ENCODE data around the gene VPS51.
"Not testable (repeated sequence)": the region's sequence is repeated elsewhere in the genome, so short reads cannot be mapped to it uniquely, and the experiment has no call there.

Gene VPS51

DNA sequence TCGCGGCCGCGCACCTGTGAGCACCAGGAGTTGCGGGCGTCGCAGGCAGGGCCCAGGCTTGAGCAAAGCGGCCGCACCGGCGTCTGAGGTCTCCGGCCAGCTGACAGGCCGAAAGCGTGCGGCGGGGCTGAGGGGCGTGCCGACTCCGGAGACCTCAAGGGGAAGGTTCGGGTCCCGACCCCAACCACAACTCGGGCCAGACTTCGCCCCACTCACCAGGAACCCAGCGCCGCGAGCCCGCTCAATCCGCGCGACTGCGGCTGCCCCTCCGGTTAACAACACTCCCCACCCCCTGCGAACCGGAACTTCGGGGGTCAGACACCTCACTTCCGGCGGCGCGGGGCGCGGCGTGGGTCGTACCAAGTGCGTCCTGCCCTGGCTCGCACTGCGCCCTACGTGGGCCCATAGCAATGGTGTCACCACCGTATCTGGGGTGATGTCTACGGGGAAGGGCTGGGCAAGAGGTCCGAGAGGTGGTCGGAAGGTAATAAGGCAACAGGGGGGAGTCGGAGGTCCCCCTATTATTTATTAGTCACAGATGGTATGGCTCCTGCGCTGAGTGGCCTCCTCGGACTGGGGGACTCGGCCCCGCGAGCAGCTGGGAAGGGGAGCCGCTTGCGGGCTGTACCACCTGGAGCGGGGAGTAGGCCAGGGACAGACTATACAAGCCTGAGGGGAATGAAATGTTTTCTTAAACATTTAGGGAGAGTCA is 38.4 kb downstream of the VPS51 start, which contains the start of gene SYVN1:
Gene SYVN1, minus strand, starts transcription at position 280 of the 712 bp plus-strand sequence. CDS start 918 bp downstream, outside the sequence.
- peak; percentile 93 for DNase-seq (ENCODE audit: low spot score)

DNA sequence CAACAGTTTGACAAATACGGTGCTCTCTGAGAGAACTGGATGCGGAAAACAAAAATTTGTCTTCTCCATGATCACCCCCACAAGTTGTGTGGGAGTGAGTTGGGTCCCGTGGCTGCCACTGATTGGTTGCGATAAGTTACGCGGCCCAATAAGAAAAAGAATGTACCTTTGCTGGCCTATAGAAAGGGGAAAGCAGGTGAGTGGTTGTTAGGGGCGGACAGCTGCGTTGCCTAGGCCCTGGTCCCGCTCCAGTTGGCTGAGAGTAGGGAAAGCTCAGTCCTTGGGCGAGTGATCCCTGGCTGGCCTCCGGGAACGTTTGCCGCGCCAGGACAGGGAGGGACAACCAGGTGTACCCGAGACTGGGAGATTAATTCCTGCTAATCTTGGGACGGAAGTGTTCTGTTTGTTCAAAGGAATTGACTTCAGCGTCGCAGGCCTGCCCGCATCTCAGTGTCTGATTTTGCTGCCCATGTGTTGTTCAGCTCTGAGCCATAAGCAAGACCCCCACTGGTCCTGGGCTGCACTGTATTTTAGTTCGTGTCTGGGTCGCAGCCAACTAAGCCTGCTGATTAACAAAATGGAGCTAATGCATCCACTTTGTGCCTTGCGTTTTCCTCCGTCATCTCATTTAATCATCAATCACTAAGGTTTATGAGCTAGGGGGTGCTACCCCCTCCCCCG is 39.1 kb downstream of the VPS51 start:
- DNase-seq (ENCODE audit: low spot score): peak; percentile 95

GRCh38 chr11:65135633-65136145 is 39.7 kb downstream of the VPS51 start:
- no peak for DNase-seq (ENCODE audit: low spot score)

DNA sequence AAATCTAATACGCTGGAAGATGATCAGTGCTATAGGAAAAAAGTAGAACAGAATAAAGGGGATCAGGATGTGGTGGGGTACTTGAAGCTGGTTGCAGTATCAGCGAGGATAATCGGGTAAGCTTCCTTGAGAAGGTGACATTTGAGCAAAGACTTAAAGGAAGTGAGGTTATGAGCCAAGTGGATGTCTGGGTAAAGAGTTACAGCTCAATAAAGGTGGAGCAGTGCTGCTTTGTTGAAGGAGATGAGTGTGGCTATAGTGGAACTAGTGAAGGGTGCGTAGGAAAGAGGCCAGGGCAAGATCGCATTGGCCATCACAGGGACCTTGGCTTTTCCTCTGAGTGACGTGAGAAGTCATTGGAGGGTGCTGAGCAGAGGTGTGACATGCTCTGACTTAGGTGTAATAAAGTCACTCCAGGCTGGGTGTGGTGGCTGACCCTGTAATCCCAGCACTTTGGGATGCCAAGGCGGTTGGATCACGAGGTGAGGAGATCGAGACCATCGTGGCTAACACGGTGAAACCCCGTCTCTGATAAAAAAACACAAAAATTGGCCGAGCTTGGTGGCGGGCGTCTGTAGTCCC is 40.6 kb downstream of the VPS51 start:
- no peak for DNase-seq (ENCODE audit: low spot score)

GRCh38 chr11:65141896-65142494 is 46.0 kb downstream of the VPS51 start:
- no peak for DNase-seq (ENCODE audit: low spot score)

- no peak for DNase-seq (ENCODE audit: low spot score)
Measured at GRCh38 chr11:65147352-65148075, 51.5 kb downstream of the VPS51 start.

DNA sequence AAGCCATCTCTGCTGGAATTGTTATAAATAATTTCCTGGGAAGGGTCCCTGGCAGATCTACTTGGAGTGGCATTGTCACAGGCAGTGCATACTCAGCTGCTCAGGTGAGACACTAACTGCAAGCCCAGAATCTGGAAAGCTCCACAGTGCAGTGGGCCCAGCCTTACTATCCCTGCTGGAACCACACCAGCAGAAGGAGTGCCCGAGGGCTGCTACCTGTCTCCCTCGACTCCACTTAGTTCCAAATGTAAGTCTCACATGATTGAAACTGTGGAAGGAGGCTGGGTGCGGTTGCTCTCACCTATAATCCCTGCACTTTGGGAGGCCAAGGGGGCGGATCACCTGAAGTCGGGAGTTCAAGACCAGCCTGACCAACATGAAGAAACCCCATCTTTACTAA is 52.6 kb downstream of the VPS51 start:
- no peak for DNase-seq (ENCODE audit: low spot score)

DNA sequence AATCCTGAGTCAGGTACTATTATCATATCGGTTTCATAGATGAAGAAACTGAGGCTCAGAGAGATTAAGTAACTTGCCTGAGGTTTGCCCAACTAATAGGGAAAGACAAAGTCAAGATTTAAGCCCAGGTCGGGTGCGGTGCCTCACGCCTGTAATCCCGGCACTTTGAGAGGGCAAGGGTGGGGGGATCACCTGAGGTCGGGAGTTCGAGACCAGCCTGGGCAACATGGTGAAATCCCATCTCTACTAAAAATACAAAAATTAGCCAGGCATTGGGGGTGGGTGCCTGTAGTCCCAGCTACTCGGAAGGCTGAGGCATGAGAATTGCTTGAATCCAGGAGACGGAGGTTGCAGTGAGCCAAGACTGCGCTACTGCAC is 54.1 kb downstream of the VPS51 start:
- not testable (repeated sequence) for DNase-seq (ENCODE audit: low spot score)

DNA sequence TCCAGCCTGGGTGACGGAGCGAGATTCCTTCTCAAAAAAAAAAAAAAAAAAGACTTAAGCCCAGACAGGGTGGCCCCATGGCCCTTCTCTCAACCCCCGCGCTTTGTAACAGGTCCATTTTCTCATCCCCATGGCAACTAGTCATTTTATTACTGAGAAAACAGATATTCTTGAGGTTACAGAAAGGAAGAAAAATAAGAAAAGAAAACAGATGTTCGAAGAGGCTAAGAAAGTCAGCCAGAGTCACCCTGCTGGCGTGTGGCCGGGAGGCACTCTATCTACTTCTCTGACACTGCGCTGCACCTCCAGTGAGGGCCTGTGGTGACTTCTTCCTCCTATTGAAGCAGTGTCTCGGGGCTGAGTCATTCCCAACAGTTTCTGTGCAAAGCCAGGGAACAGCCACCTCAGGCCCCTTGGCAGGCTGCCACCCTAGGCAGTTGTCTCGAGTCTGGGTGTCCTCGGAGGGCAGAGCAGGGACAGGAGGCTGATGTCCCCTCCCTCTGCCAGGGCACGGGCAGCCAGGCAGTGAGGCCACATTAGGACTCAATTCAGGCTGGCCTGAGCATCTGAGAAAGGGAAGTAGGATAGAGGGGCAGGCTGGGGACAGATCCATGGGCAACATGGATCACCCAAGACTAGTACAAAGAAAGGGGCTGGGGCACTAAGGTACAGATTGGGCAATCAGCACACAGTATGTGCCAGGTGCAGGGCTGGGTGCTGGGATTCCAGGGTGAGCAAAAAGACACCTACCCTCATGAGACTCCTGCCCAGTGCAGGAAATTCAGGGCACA is 54.7 kb downstream of the VPS51 start:
- DNase-seq (ENCODE audit: low spot score): peak; percentile 95

DNA sequence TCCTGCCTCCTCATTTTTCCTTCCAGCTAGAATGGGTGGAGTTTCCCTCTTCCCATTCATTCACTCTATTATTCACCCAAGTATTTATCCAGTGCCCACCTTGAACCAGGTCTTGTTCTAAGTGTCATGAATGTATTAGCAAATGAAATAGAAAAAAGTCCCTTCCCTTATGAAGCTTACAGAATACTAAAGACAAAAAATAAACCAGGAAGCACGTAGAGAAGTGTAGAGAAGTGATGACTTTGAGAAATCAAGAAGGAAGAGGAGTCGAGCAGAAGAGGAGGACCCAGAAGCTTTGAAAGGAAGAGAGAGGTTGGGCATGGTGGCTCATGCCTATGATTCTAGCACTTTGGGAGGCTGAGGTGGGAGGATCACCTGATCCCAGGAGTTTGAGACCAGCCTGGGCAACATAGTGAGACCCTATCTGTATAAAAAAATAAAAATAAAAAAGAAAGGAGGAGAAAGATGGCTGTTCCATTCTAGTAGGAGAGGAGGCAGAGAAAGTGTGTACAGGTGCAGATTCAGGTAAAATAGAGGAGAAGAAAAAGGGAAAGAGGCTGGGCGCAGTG is 55.4 kb downstream of the VPS51 start:
- DNase-seq (ENCODE audit: low spot score): no peak

DNA sequence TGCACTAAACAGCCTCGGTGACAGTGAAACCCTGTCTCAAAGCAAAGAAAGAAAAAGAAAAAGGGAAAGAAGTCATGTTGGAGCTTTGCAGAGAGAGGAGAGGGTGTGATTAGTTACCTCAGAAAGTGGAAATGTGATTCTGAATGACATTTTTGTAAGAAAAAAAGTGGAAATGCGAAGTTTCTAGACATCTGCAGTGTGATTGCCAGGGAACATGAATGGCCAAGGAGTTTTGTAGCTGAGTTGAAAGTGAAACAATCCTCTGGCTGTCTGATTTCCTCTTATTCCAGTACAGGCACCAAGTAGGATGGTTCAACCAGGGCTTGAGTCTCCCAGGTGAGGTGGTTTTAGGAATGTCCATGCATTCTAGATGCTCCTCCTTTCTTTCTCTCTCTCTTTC is 56.1 kb downstream of the VPS51 start:
- DNase-seq (ENCODE audit: low spot score): no peak

DNA sequence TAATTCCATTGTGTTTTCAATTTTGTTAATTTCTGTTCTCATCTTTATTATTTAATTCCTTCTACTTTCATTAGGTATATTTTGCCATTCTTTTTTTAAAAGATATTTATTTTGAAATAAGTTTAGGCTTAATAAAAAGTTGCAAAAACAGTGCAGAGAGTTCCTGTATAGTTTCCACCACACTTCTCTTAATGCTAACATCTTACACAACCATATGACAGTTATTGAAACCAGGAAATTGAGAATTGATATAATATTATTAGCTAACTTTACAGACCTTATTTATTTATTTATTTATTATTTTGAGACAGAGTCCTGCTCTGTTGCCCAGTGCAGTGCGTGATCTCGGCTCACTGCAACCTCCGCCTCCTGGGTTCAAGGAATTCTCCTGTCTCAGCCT is 60.2 kb downstream of the VPS51 start:
- no peak for DNase-seq (ENCODE audit: low spot score)

DNA sequence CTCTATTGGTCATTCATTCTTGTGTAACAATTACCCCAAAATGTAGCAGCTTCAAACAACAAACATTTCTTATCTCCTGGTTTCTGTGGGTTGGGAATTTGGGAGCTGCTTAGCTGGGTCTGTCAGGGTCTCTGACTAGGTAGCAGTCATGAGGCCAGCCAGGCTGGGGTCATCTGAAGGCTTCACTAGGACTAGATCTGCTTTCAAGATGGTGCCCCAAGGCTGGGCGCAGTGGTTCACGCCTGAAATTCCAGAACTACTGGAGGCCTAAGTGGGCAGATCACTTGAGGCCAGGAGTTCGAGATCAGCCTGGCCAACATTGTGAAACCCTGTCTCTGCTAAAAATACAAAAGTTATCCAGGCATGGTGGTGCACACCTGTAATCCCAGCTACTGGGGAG is 60.9 kb downstream of the VPS51 start:
- DNase-seq (ENCODE audit: low spot score): no peak

GRCh38 chr11:65157336-65157735 is 61.3 kb downstream of the VPS51 start:
- no peak for DNase-seq (ENCODE audit: low spot score)

GRCh38 chr11:65159012-65159411 is 63.0 kb downstream of the VPS51 start:
- DNase-seq (ENCODE audit: low spot score): no peak

DNA sequence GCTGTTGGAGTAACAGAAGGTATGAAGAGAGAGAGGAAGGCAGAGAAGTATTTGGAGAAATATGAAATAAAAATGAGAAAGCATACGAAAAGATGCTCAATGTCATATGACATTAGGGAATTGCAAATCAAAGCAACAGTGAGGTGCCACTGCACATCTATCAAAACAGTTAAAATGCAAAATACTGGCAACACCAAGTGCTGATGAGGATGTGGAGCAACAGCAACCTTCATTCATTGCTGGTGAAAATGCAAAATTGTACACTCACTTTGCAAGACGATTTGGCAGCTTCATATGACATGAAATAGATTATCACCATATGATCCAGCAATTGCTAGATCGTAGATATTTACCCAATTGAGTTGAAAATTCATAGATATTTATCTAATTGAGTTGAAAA is 64.6 kb downstream of the VPS51 start:
- DNase-seq (ENCODE audit: low spot score): no peak

Measured in hematopoietic multipotent progenitor cell treated with erythropoietin and hydrocortisone succinate and interleukin-3 and kit ligand, for 17 days (in vitro differentiated cells).